ENCODE results near the gene BZW2. TPM values are rescaled to one million over a fixed set of nuclear protein-coding genes. Genes with fewer than 3 reads are reported as not detected.
A peak's percentile ranks its signal among the peaks of the same experiment; 100 is the strongest.

Gene BZW2
- total and polyA plus RNA-seq, 2 of the 13 experiments (the other 11 are each of a cell fraction or from before 2014, with no cell fraction given), result 21.8 to 95.2 TPM

DNA sequence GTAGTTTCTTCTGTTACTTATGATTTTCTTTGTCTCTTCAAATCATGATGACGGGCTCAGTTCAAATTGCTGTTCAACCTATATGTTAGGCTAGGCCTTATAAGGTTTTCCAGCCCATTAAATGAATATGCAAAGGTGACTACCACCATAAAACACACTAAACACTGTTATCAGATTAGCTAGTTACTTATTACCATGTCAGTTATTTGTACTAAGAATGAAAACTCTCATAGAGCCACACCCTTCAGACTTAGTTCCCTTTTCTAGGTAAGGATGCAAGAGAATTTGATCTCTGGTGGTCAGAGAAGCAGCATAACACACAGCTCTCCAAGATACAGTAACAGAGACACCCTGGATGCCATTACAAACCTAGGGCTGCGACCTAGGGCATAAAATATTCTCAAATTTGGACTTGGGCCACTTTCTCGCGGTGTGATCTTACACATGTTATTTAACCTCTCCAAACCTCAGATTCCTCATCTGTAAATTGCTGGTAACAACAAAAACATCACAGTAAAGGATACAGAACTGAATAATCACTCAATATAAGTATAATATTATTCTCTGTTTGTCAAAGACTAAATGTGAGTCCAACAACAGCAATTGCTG is 36.0 kb upstream of the BZW2 start:
- no peak overlapping the region for H3K27ac ChIP-seq (ENCODE audit: extremely low read length, insufficient read depth, low read length)
- H3K79me2 ChIP-seq (ENCODE audit: insufficient read depth, low read length), result no peaks in the 10 kb centered on the region
- no peak overlapping the region for H3K9ac ChIP-seq (ENCODE audit: insufficient read depth, low read depth, low read length)
- no peak for FAIRE-seq
- peaks cover 11% of the 10 kb centered on the region for H3K4me1 ChIP-seq (ENCODE audit: insufficient read depth, low read length)
- no peak for TF ChIP-seq NFKB2 (CRISPR knock-in tag; IDR thresholded peaks at IDR 0.05; ENCODE audit: borderline replicate concordance)
- TF ChIP-seq ZSCAN5A (CRISPR knock-in tag; IDR thresholded peaks at IDR 0.05; ENCODE audit: borderline replicate concordance), result no peak
- TF ChIP-seq, protein P1, sequence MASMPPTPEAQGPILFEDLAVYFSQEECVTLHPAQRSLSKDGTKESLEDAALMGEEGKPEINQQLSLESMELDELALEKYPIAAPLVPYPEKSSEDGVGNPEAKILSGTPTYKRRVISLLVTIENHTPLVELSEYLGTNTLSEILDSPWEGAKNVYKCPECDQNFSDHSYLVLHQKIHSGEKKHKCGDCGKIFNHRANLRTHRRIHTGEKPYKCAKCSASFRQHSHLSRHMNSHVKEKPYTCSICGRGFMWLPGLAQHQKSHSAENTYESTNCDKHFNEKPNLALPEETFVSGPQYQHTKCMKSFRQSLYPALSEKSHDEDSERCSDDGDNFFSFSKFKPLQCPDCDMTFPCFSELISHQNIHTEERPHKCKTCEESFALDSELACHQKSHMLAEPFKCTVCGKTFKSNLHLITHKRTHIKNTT (CRISPR knock-in tag; IDR thresholded peaks at IDR 0.05), result no peak
- TF ChIP-seq, protein P2, sequence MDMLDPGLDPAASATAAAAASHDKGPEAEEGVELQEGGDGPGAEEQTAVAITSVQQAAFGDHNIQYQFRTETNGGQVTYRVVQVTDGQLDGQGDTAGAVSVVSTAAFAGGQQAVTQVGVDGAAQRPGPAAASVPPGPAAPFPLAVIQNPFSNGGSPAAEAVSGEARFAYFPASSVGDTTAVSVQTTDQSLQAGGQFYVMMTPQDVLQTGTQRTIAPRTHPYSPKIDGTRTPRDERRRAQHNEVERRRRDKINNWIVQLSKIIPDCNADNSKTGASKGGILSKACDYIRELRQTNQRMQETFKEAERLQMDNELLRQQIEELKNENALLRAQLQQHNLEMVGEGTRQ (IDR thresholded peaks at IDR 0.05; ENCODE audit: low read depth, low read length), result no peak
- TF ChIP-seq, protein P2 (CRISPR knock-in tag; IDR thresholded peaks at IDR 0.05; ENCODE audit: borderline replicate concordance), result no peak
- TF ChIP-seq ZNF343 (CRISPR knock-in tag; IDR thresholded peaks at IDR 0.05), result no peak
- peaks cover 2 to 30% of the 10 kb centered on the region in 2 experiments for H3K36me3 ChIP-seq (replicated peaks in 1 of 2; ENCODE audit: control insufficient read depth in 1 of 2, insufficient read depth in 2 of 2, low read length in 2 of 2)
- H3K9me3 ChIP-seq (ENCODE audit: low read length), result no peaks in the 10 kb centered on the region
- BruUV-seq (replicated peaks), result no TSS peak
- CTCF ChIA-PET (ENCODE audit: low intra/inter-chr PET ratio, low total read pairs), result no interaction called here
- 90% methylated on average over 4 of the region's 4 CpGs for WGBS (ENCODE audit: low lambda C conversion rate)
- no peak overlapping the region for H2AFZ ChIP-seq (ENCODE audit: low read length)
- DNase-seq (ENCODE audit: low spot score), result peak; percentile 30
- no peaks in the 10 kb centered on the region for H3K27me3 ChIP-seq (ENCODE audit: control insufficient read depth in 1 of 2, insufficient read depth in 2 of 2, low read length in 2 of 2)
- in situ Hi-C loops (cut with HindIII; ENCODE audit: extremely low pct_ligation_motif_present, low pct_unique_long_range_greater_than_20kb) (no loop called here), intact Hi-C loops (cut with micrococcal nuclease; ENCODE audit: unreplicated experiment) (no loop called here)
- H3K4me2 ChIP-seq (ENCODE audit: low read depth, low read length), result no peak overlapping the region
- ATAC-seq, result peak; percentile 64
- no peak overlapping the region for H3K4me3 ChIP-seq (replicated peaks in 1 of 3; ENCODE audit: insufficient read depth in 1 of 3, low read depth in 2 of 3, low read length in 3 of 3)
- no peaks in the 10 kb centered on the region for H4K20me1 ChIP-seq (ENCODE audit: insufficient read depth, low read length)
- POLR2A ChIA-PET, result no interaction called here
